ENCODE data around the gene CNTN4.

Gene CNTN4

DNA sequence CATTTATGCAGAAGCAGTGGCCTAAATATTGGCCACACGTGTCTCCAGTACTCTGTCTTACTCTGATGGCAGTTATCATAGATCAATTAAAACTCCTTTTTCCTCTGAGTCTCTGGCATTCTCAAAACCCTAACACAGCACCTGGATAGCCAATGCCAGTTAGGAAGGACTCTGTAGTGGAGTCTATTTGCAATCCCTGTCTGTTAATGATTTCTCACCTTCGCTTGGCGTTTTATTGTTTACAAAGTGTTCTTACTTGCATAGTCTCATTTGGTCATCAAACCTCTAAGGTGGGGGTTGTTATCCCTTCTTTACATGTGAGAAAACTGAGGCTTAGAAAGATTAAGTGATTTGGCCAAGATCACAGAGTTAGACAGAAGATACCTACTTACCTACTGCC lies 752.7 kb downstream of the CNTN4 start:
- in situ Hi-C loops (cut with HindIII; ENCODE audit: low pct_ligation_motif_present, low sequenced_read_pairs), result no loop called here
- DNase-seq, result no peak
- H3K27me3 ChIP-seq (replicated peaks), result no peaks in the 10 kb centered on the region
- no peak overlapping the region for H3K4me3 ChIP-seq (ENCODE audit: low read depth, low read length)
- no peaks in the 10 kb centered on the region for H3K36me3 ChIP-seq (replicated peaks)
- no peak overlapping the region for H3K27ac ChIP-seq
- TF ChIP-seq, protein P1, sequence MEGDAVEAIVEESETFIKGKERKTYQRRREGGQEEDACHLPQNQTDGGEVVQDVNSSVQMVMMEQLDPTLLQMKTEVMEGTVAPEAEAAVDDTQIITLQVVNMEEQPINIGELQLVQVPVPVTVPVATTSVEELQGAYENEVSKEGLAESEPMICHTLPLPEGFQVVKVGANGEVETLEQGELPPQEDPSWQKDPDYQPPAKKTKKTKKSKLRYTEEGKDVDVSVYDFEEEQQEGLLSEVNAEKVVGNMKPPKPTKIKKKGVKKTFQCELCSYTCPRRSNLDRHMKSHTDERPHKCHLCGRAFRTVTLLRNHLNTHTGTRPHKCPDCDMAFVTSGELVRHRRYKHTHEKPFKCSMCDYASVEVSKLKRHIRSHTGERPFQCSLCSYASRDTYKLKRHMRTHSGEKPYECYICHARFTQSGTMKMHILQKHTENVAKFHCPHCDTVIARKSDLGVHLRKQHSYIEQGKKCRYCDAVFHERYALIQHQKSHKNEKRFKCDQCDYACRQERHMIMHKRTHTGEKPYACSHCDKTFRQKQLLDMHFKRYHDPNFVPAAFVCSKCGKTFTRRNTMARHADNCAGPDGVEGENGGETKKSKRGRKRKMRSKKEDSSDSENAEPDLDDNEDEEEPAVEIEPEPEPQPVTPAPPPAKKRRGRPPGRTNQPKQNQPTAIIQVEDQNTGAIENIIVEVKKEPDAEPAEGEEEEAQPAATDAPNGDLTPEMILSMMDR (IDR thresholded peaks at IDR 0.05; ENCODE audit: low read depth, low read length, missing control alignments), result no peak

GRCh38 chr3:2851835-2852234 lies 753.2 kb downstream of the CNTN4 start:
- in situ Hi-C loops (cut with HindIII; ENCODE audit: low pct_ligation_motif_present, low sequenced_read_pairs), result no loop called here
- no peak overlapping the region for H3K27ac ChIP-seq
- H3K36me3 ChIP-seq (replicated peaks), result no peaks in the 10 kb centered on the region
- no peak overlapping the region for H3K4me3 ChIP-seq (ENCODE audit: low read depth, low read length)
- TF ChIP-seq, protein P1 (IDR thresholded peaks at IDR 0.05; ENCODE audit: low read depth, low read length, missing control alignments), result no peak
- DNase-seq, result no peak
- no peaks in the 10 kb centered on the region for H3K27me3 ChIP-seq (replicated peaks)

DNA sequence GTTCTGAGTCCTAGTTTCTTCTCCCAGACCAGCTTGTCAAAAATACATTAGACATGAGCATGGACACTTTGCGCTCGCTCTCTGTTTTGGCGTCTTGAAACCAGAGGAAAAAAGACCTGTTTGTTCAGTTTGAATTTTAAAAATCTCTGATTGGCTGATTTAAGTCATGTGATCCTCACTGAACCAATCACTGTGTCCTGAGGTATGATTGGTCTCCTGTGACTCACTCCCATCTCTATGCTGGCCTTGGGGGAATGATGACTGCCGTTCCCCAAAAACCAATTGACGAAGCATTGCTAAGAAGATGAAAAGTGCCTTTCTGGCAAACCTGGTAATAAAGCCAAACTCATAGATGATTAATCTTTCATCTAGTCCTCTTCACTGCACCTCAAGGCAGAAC lies 755.0 kb downstream of the CNTN4 start:
- TF ChIP-seq, protein P1 (IDR thresholded peaks at IDR 0.05; ENCODE audit: low read depth, low read length, missing control alignments), result no peak

GRCh38 chr3:2856138-2857133 lies 757.8 kb downstream of the CNTN4 start:
- DNase-seq, result no peak
- Histone ChIP-seq H3K27me3 (replicated peaks) (no peaks in the 10 kb centered on the region), H3K4me3 (ENCODE audit: low read depth, low read length) (no peak overlapping the region), H3K36me3 (replicated peaks) (no peaks in the 10 kb centered on the region), H3K27ac (no peak overlapping the region)
- in situ Hi-C loops (cut with HindIII; ENCODE audit: low pct_ligation_motif_present, low sequenced_read_pairs), result no loop called here
- TF ChIP-seq, protein P1 (IDR thresholded peaks at IDR 0.05; ENCODE audit: low read depth, low read length, missing control alignments), result no peak

More for the DNA sequence above, 755.0 kb downstream of the CNTN4 start:
- Histone ChIP-seq H3K36me3 (replicated peaks) (no peaks in the 10 kb centered on the region), H3K27ac (no peak overlapping the region), H3K27me3 (replicated peaks) (no peaks in the 10 kb centered on the region), H3K4me3 (ENCODE audit: low read depth, low read length) (no peak overlapping the region)
- DNase-seq, result no peak
- in situ Hi-C loops (cut with HindIII; ENCODE audit: low pct_ligation_motif_present, low sequenced_read_pairs), result no loop called here

DNA sequence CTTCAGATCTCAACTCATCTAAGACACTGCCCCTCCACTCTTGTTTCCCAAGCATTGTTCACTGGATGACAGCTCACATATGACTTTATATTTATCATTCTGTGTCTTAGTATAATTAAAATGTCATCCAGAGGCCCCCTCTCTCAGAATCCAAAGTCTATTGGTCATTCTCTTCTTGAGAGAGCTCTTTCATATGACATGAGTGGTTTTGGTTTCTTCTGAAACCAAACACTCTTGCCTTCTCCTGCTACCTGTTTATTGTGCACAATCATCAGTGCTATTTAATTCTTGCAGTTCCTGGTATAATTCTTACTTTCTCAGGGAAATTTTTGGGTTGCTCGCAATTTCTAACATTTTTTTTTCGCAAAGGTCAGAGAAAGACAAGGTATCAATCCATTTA lies 762.0 kb downstream of the CNTN4 start:
- DNase-seq, result no peak
- in situ Hi-C loops (cut with HindIII; ENCODE audit: low pct_ligation_motif_present, low sequenced_read_pairs), result no loop called here
- H3K27me3 ChIP-seq (replicated peaks), result no peaks in the 10 kb centered on the region
- TF ChIP-seq, protein P1 (IDR thresholded peaks at IDR 0.05; ENCODE audit: low read depth, low read length, missing control alignments), result no peak
- no peaks in the 10 kb centered on the region for H3K36me3 ChIP-seq (replicated peaks)
- H3K27ac ChIP-seq, result no peak overlapping the region
- H3K4me3 ChIP-seq (ENCODE audit: low read depth, low read length), result no peak overlapping the region

Measured in brain microvascular endothelial cell (primary cell).